22Rv1 (cell line): Measurements from ENCODE around the gene GLTP.

ENCODE experiments used
- H3K27ac ChIP-seq: fragments of 450-650 bp; 2 replicates; pipeline ENCODE4 v1.5.1; 2017
- CTCF ChIP-seq: fragments of 450-650 bp; IDR thresholded peaks from 2 replicates; pipeline ENCODE4 v1.5.1; 2017; ENCODE audit warnings: mild to moderate bottlenecking
- ZFX ChIP-seq: fragments of 450-650 bp; IDR thresholded peaks from 2 replicates; pipeline ENCODE4 v1.6.1; 2017; ENCODE audit warnings: antibody characterized with exemption, borderline replicate concordance

The GLTP gene

GRCh38 chr12:109881752-109882151 is 1.4 kb upstream of the GLTP start:
- no peak overlapping the region for H3K27ac ChIP-seq
- no peak for TF ChIP-seq CTCF
- no peak for TF ChIP-seq ZFX

- TF ChIP-seq ZFX (no peak), CTCF (no peak)
- H3K27ac ChIP-seq, result no peak overlapping the region
These were observed 597 bp upstream of the GLTP start for GRCh38 chr12:109880938-109881337.

GRCh38 chr12:109879351-109880042 is 844 bp downstream of the GLTP start:
- TF ChIP-seq ZFX (no peak), CTCF (no peak)
- H3K27ac ChIP-seq, result no peak overlapping the region; the same call in 1 of the 2 replicates

GRCh38 chr12:109878749-109879148 is 1.6 kb downstream of the GLTP start:
- no peak overlapping the region for H3K27ac ChIP-seq
- no peak for TF ChIP-seq ZFX
- no peak for TF ChIP-seq CTCF

- H3K27ac ChIP-seq, result no peak overlapping the region
- TF ChIP-seq CTCF (no peak), ZFX (no peak)
These were observed 2.1 kb downstream of the GLTP start for GRCh38 chr12:109878247-109878625.

GRCh38 chr12:109877504-109878246 is 2.7 kb downstream of the GLTP start:
- TF ChIP-seq CTCF, result no peak
- TF ChIP-seq ZFX, result no peak
- H3K27ac ChIP-seq, result no peak overlapping the region

- TF ChIP-seq ZFX, result no peak
- TF ChIP-seq CTCF, result no peak
- no peak overlapping the region; the same call in 1 of the 2 replicates for H3K27ac ChIP-seq
These were observed 3.9 kb downstream of the GLTP start for GRCh38 chr12:109876406-109876805.
